Stomach (tissue), 4 donors: Measurements from ENCODE around the gene ANKRD39.

Source experiments
- CTCF ChIP-seq, 7 experiments: fragments of 450-650 bp in 4 of 7; fragments of 200-600 bp in 3 of 7; sonication (generic) in 3 of 7; IDR thresholded peaks; one replicate each; pipeline ENCODE4 v1.5.1; 2016 to 2019; ENCODE audit warnings: antibody characterized with exemption in 7 of 7, control low read depth in 2 of 7, mild to moderate bottlenecking in 1 of 7
- EP300 ChIP-seq: sonication (generic); formaldehyde crosslinking; IDR thresholded peaks from one replicate; pipeline ENCODE4 v1.6.1; 2017; ENCODE audit warnings: antibody characterized with exemption
- POLR2A ChIP-seq, 4 donors: fragments of 450-650 bp; IDR thresholded peaks; one replicate each; pipeline ENCODE4 v1.6.1; 2016; ENCODE audit warnings: antibody characterized with exemption in 4 of 4, control low read depth in 2 of 4, mild to moderate bottlenecking in 1 of 4, moderate library complexity in 1 of 4
- POLR2AphosphoS5 ChIP-seq, 3 donors: sonication (generic); formaldehyde crosslinking; IDR thresholded peaks; one replicate each; pipeline ENCODE4 v1.6.1; 2016; ENCODE audit warnings: antibody characterized with exemption in 3 of 3

GRCh38 chr2:96877042-96877451 lies 19.2 kb upstream of the ANKRD39 start:
- no peak for TF ChIP-seq CTCF (IDR thresholded peaks at IDR 0.05)
- TF ChIP-seq POLR2A (IDR thresholded peaks at IDR 0.05): no peak
- TF ChIP-seq POLR2AphosphoS5 (IDR thresholded peaks at IDR 0.05): no peak
- no peak for TF ChIP-seq EP300
